K562 (cell line): ENCODE data around the gene RIPPLY3. TPM values are rescaled to one million over a fixed set of nuclear protein-coding genes. Genes with fewer than 3 reads are reported as not detected.

Source experiments
- BHLHE40 ChIP-seq: IDR thresholded peaks from 2 replicates; pipeline ENCODE4 v1.6.1; 2011; ENCODE audit warnings: low read length, improper control_type of control experiment
- CUX1 ChIP-seq: fragments of 200-800 bp; sonication (Bioruptor generic); IDR thresholded peaks from 2 replicates; pipeline ENCODE4 v1.6.1; 2016; ENCODE audit warnings: missing genetic modification characterization, missing compliant biosample characterization
- ESRRA ChIP-seq: fragments of 450-650 bp; IDR thresholded peaks from 2 replicates; pipeline ENCODE4 v1.6.1; 2014; ENCODE audit warnings: low read depth, mild to moderate bottlenecking, moderate library complexity, borderline replicate concordance
- HMGN3 ChIP-seq: IDR thresholded peaks from 2 replicates; pipeline ENCODE4 v1.6.1; 2011; ENCODE audit warnings: borderline replicate concordance, low read depth, mild to moderate bottlenecking, mixed read lengths, low read length; ENCODE audit not compliant: insufficient read length; ENCODE audit errors: extremely low read depth
- JUND ChIP-seq, 2 experiments: IDR thresholded peaks; 2 replicates in 1 of 2; 3 replicates in 1 of 2; pipeline ENCODE4 v1.6.1; 2011; ENCODE audit warnings: borderline replicate concordance in 2 of 2, low read depth in 2 of 2, low read length in 2 of 2, improper control_type of control experiment in 1 of 2, missing biosample characterization in 1 of 2, missing genetic modification characterization in 1 of 2, missing genetic modification reagents in 1 of 2
- MCM2 ChIP-seq: fragments of 450-650 bp; IDR thresholded peaks from 2 replicates; pipeline ENCODE4 v1.6.1; 2017; ENCODE audit warnings: low read depth, mild to moderate bottlenecking
- MTF1 ChIP-seq: fragments of 250-450 bp; sonication (Bioruptor Pico); IDR thresholded peaks from 2 replicates; pipeline ENCODE4 v1.9.0; 2021; ENCODE audit warnings: moderate library complexity, mild to moderate bottlenecking, inconsistent platforms, borderline replicate concordance
- MYC ChIP-seq, 2 experiments: fragments of 250-450 bp in 1 of 2; sonication (Bioruptor Pico) in 1 of 2; IDR thresholded peaks; 2 replicates each; pipeline versions ENCODE4 v1.5.1 to v1.6.1; 2012 to 2021; ENCODE audit warnings: low read depth in 2 of 2, borderline replicate concordance in 1 of 2, improper control_type of control experiment in 1 of 2, low read length in 1 of 2, mild to moderate bottlenecking in 1 of 2, moderate library complexity in 1 of 2
- PRDM10 ChIP-seq: fragments of 450-650 bp; IDR thresholded peaks from 2 replicates; pipeline ENCODE4 v1.6.1; 2018; ENCODE audit not compliant: partially characterized antibody
- SAFB2 ChIP-seq: fragments of 200-400 bp; formaldehyde crosslinking; IDR thresholded peaks from 2 replicates; pipeline ENCODE4 v1.6.1; 2018; ENCODE audit warnings: borderline replicate concordance, low read length, low read depth, moderate library complexity; ENCODE audit not compliant: severe bottlenecking
- SMAD2 ChIP-seq: fragments of 150-350 bp; IDR thresholded peaks from 2 replicates; pipeline ENCODE4 v1.6.1; 2014; ENCODE audit warnings: low read depth, mild to moderate bottlenecking, low read length
- SREBF1 ChIP-seq: fragments of 150-350 bp; IDR thresholded peaks from 2 replicates; pipeline ENCODE4 v1.6.1; 2014; ENCODE audit warnings: antibody characterized with exemption, low read depth, low read length, borderline replicate concordance
- TARDBP ChIP-seq: fragments of 450-650 bp; IDR thresholded peaks from 2 replicates; pipeline ENCODE4 v1.6.1; 2016
- ZBTB33 ChIP-seq: sonication (generic); formaldehyde crosslinking; IDR thresholded peaks from 2 replicates; pipeline ENCODE4 v1.8.1; 2023; ENCODE audit warnings: mild to moderate bottlenecking, missing genetic modification reagents
- ZBTB8A ChIP-seq: fragments of 450-650 bp; IDR thresholded peaks from 2 replicates; pipeline ENCODE4 v1.6.1; 2018; ENCODE audit warnings: mild to moderate bottlenecking, moderate library complexity; ENCODE audit not compliant: partially characterized antibody
- polyA plus RNA-seq, 8 experiments: library from polyadenylated mRNA; depleted of rRNA in 4 of 8; stranded (reverse) in 5 of 8; unstranded in 3 of 8; fragments of >200 nt; fragmentation: Nextera tagmentation in 2 of 8; fragmentation: Illumina TruSeq in 1 of 8; extraction: Ambion mirVana in 2 of 8; extraction: Trizol in 1 of 8; gene quantifications; 2 replicates each; pipeline versions ENCODE4 v1.2.1 to v1.2.3, GENCODE V29; 2011 to 2014; ENCODE audit warnings: inconsistent platforms in 1 of 8, missing spikeins in 1 of 8
- total RNA-seq, 7 experiments: library from RNA; depleted of rRNA in 6 of 7; stranded (reverse); fragments of >200 nt in 6 of 7; fragmentation: Illumina TruSeq in 2 of 7; extraction: Trizol in 2 of 7; gene quantifications; 2 replicates each; pipeline versions ENCODE4 v1.2.1 to v1.2.3, GENCODE V29; 2011 to 2021; ENCODE audit warnings: low replicate concordance in 1 of 7

RIPPLY3 gene
- total and polyA plus RNA-seq, 9 of the 15 experiments (the other 6 are each of a cell fraction or from before 2014, with no cell fraction given): not detected

GRCh38 chr21:37017951-37018679, 11.6 kb downstream of the RIPPLY3 start (continued):
- TF ChIP-seq ZBTB33 (CRISPR knock-in tag) (no peak), TARDBP (no peak), MTF1 (CRISPR knock-in tag) (no peak), SREBF1 (no peak), ESRRA (no peak), ZBTB8A (no peak), MYC (IDR thresholded peaks at IDR 0.05; ENCODE audit: low read depth, low read length) (no peak), MYC (CRISPR knock-in tag; IDR thresholded peaks at IDR 0.05; ENCODE audit: borderline replicate concordance, low read depth) (no peak), BHLHE40 (no peak; the same call in 1 of the 2 replicates), MCM2 (no peak), SAFB2 (no peak), SMAD2 (no peak), HMGN3 (no peak), JUND (IDR thresholded peaks at IDR 0.05; ENCODE audit: borderline replicate concordance, low read depth, low read length) (peak; percentile 22; the same call in 1 of the 2 replicates), JUND (tag; IDR thresholded peaks at IDR 0.05; ENCODE audit: borderline replicate concordance, low read depth, low read length) (no peak), CUX1 (CRISPR knock-in tag) (no peak), PRDM10 (no peak)
